Fibroblast of lung (primary cell): Measurements from ENCODE around the gene RNASE4. TPM values are rescaled to one million over a fixed set of nuclear protein-coding genes. Genes with fewer than 3 reads are reported as not detected.
"Not testable (repeated sequence)": the region's sequence is repeated elsewhere in the genome, so short reads cannot be mapped to it uniquely, and the experiment has no call there.

Experiments
- DNase-seq, 2 donors: peaks; one replicate each; pipeline versions ENCODE4 v3.0.0 to v3.0.0-alpha.2; 2010; ENCODE audit warnings: low read depth in 2 of 2
- H2AFZ ChIP-seq: 2 replicates; pipeline ENCODE4 v1.5.1; 2012; ENCODE audit warnings: low read length, control low read depth, inconsistent platforms
- H3K27ac ChIP-seq: 2 replicates; pipeline ENCODE4 v1.5.1; 2011; ENCODE audit warnings: low read length, control low read depth; ENCODE audit not compliant: insufficient read depth
- H3K27me3 ChIP-seq: 2 replicates; pipeline ENCODE4 v1.5.1; 2011; ENCODE audit warnings: mild to moderate bottlenecking, low read length; ENCODE audit not compliant: control insufficient read depth, insufficient read depth
- H3K36me3 ChIP-seq: 2 replicates; pipeline ENCODE4 v1.5.1; 2011; ENCODE audit warnings: low read length; ENCODE audit not compliant: control insufficient read depth, insufficient read depth
- H3K4me1 ChIP-seq: 2 replicates; pipeline ENCODE4 v1.5.1; 2011; ENCODE audit warnings: low read length; ENCODE audit not compliant: control insufficient read depth, insufficient read depth; ENCODE audit errors: extremely low read depth
- H3K4me2 ChIP-seq: 2 replicates; pipeline ENCODE4 v1.5.1; 2011; ENCODE audit warnings: low read length, control low read depth; ENCODE audit not compliant: insufficient read depth; ENCODE audit errors: extremely low read depth
- H3K4me3 ChIP-seq, 4 experiments: fragments of 200-600 bp in 1 of 4; sonication (generic) in 1 of 4; replicated peaks in 1 of 4; 2 replicates each; pipeline ENCODE4 v1.5.1; 2011 to 2016; ENCODE audit warnings: low read length in 4 of 4, low read depth in 3 of 4, mild to moderate bottlenecking in 3 of 4, control low read depth in 2 of 4, inconsistent platforms in 1 of 4, mixed read lengths in 1 of 4; ENCODE audit not compliant: insufficient read depth in 1 of 4; ENCODE audit errors: control extremely low read depth in 1 of 4
- H3K79me2 ChIP-seq: 2 replicates; pipeline ENCODE4 v1.5.1; 2012; ENCODE audit warnings: mild to moderate bottlenecking, low read length, inconsistent platforms; ENCODE audit not compliant: control insufficient read depth, insufficient read depth
- H3K9ac ChIP-seq: 2 replicates; pipeline ENCODE4 v1.5.1; 2011; ENCODE audit warnings: mild to moderate bottlenecking, low read length, control low read depth; ENCODE audit not compliant: insufficient read depth
- H3K9me3 ChIP-seq: 2 replicates; pipeline ENCODE4 v1.5.1; 2012; ENCODE audit warnings: low read depth, low read length; ENCODE audit not compliant: control insufficient read depth, insufficient read depth
- H4K20me1 ChIP-seq: 2 replicates; pipeline ENCODE4 v1.5.1; 2011; ENCODE audit warnings: low read length; ENCODE audit not compliant: control insufficient read depth, insufficient read depth; ENCODE audit errors: extremely low read depth
- EZH2 ChIP-seq: IDR thresholded peaks from 2 replicates; pipeline ENCODE4 v1.5.1; 2012; ENCODE audit warnings: low read length, control low read depth, mild to moderate bottlenecking; ENCODE audit errors: missing control alignments
- polyA plus RNA-seq, 2 donors: library from polyadenylated mRNA; depleted of rRNA in 1 of 2; stranded (reverse) in 1 of 2; unstranded in 1 of 2; fragments of >200 nt; gene quantifications; 2 replicates each; pipeline ENCODE4 v1.2.1, GENCODE V29; 2011 to 2012; ENCODE audit warnings: missing spikeins in 1 of 2
- total RNA-seq: library from RNA; depleted of rRNA; stranded (reverse); fragments of >200 nt; gene quantifications from 2 replicates; pipeline ENCODE4 v1.2.1, GENCODE V29; 2014
- TF ChIP-seq, protein P1 (sequence below), 2 donors: IDR thresholded peaks in 1 of 2; conservative IDR thresholded peaks in 1 of 2; 1 replicate in 1 of 2; 2 replicates in 1 of 2; pipeline ENCODE4 v1.5.1; 2011 to 2012; ENCODE audit warnings: low read length in 2 of 2, control low read depth in 1 of 2, inconsistent platforms in 1 of 2, low read depth in 1 of 2, mild to moderate bottlenecking in 1 of 2

The RNASE4 gene
- total and polyA plus RNA-seq, 2 donors (not counting 1 experiment from before 2014, with no cell fraction given): 22.1 to 43.9 TPM

DNA sequence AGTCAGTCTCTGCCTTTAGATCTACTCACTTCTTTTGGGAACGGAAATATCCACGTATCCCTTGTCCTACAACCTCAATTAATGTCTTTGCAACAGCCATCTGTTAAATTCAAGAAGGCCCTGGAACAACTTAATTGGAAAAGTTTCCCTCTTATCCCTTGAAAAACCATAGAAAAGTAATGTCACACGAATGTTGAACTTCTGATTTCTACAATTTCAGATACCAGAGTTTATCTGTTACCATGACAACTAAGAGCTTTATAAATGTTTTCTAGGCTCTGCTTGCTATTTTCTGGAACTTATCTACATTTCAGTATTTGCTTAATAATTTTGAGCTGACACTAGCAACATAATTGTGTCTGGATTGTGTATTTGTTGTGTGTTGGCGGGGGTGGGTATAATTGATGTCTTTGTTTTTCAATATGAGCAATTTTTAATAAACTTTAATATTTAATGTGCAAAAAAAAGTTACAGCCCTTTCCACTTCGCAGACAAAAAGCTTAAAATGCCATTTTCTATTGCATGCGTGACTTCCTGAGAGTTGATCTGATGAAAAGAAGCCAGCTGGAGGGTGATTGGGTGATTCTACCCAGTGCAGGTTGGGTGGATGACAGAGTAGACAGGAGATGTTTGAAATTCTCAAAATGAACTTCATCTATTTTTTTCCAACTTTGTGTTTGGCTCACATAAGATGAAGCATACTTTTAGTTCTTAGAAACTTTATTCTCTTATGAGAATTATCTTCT, 49.5 kb downstream of the RNASE4 start:
- no peaks in the 10 kb centered on the region for H3K4me1 ChIP-seq
- no peak overlapping the region for H3K9ac ChIP-seq
- H3K27ac ChIP-seq: no peak overlapping the region
- DNase-seq: no peak
- H3K27me3 ChIP-seq: no peaks in the 10 kb centered on the region
- no peaks in the 10 kb centered on the region for H3K9me3 ChIP-seq
- no peaks in the 10 kb centered on the region for H3K36me3 ChIP-seq
- H2AFZ ChIP-seq: no peak overlapping the region
- H3K4me2 ChIP-seq: no peak overlapping the region
- no peak overlapping the region for H3K4me3 ChIP-seq
- no peaks in the 10 kb centered on the region for H4K20me1 ChIP-seq
- H3K79me2 ChIP-seq: no peaks in the 10 kb centered on the region
- TF ChIP-seq, protein P1, sequence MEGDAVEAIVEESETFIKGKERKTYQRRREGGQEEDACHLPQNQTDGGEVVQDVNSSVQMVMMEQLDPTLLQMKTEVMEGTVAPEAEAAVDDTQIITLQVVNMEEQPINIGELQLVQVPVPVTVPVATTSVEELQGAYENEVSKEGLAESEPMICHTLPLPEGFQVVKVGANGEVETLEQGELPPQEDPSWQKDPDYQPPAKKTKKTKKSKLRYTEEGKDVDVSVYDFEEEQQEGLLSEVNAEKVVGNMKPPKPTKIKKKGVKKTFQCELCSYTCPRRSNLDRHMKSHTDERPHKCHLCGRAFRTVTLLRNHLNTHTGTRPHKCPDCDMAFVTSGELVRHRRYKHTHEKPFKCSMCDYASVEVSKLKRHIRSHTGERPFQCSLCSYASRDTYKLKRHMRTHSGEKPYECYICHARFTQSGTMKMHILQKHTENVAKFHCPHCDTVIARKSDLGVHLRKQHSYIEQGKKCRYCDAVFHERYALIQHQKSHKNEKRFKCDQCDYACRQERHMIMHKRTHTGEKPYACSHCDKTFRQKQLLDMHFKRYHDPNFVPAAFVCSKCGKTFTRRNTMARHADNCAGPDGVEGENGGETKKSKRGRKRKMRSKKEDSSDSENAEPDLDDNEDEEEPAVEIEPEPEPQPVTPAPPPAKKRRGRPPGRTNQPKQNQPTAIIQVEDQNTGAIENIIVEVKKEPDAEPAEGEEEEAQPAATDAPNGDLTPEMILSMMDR (conservative IDR thresholded peaks at IDR 0.05 in 1 of 2, IDR thresholded peaks at IDR 0.05 in 1 of 2; ENCODE audit: low read depth in 1 of 2, low read length in 2 of 2): no peak
- TF ChIP-seq EZH2: no peak

DNA sequence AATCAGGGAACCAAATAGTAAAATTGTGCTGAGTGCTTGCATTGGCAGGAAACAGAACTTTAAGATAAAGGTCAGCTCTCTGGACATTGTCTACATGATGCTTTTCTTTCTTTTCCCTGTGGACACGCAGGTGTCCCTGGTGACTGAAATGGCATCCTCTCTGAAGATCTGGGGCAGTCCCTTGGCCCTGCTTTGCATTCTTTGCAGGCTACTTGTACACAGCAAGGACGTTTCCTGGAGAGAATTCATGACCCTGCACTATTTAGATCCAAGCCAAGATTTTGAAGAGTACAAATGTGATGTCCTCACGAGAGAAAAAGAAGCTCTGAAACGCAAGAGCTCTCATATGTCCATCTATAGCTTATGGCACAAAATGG, 50.1 kb downstream of the RNASE4 start:
- no peaks in the 10 kb centered on the region for H4K20me1 ChIP-seq
- no peaks in the 10 kb centered on the region for H3K4me1 ChIP-seq
- TF ChIP-seq, protein P1 (conservative IDR thresholded peaks at IDR 0.05 in 1 of 2, IDR thresholded peaks at IDR 0.05 in 1 of 2; ENCODE audit: low read depth in 1 of 2, low read length in 2 of 2): no peak
- no peak for TF ChIP-seq EZH2
- no peaks in the 10 kb centered on the region for H3K27me3 ChIP-seq
- H3K9me3 ChIP-seq: no peaks in the 10 kb centered on the region
- no peak overlapping the region for H3K9ac ChIP-seq
- H3K79me2 ChIP-seq: no peaks in the 10 kb centered on the region
- no peak overlapping the region for H2AFZ ChIP-seq
- no peaks in the 10 kb centered on the region for H3K36me3 ChIP-seq
- no peak overlapping the region for H3K27ac ChIP-seq
- H3K4me2 ChIP-seq: no peak overlapping the region
- no peak for DNase-seq
- no peak overlapping the region for H3K4me3 ChIP-seq

DNA sequence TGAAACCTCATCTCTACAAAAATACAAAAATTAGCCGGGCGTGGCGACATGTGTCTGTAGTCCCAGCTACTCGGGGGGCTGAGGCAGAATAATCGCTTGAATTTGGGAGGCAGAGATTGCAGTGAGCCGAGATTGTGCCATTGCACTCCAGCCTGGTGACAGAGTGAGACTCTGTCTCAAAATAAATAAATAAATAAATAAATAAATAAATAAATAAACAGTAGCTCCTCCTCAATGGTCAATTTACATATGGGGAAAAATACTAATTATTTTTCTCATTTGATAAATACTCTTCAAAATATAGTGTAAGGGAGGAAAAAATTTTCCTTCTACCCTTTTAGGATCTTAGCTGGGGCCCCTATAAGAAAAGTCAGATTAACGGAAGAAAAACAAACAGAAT, 53.9 kb downstream of the RNASE4 start:
- H3K9me3 ChIP-seq, H3K79me2 ChIP-seq, H3K9ac ChIP-seq, H4K20me1 ChIP-seq, H3K27ac ChIP-seq, H3K4me3 ChIP-seq, H2AFZ ChIP-seq, H3K4me2 ChIP-seq, H3K27me3 ChIP-seq, H3K4me1 ChIP-seq, H3K36me3 ChIP-seq, DNase-seq: not testable (repeated sequence)
